HUES6 (cell line): ENCODE measurements around the gene STXBP4.

ENCODE experiments used
- H3K27ac ChIP-seq: 2 replicates; pipeline ENCODE4 v1.7.0; 2013; ENCODE audit warnings: low read depth, mild to moderate bottlenecking, low read length, inconsistent platforms
- H3K27me3 ChIP-seq: 2 replicates; pipeline ENCODE4 v1.6.1; 2013; ENCODE audit warnings: low read length; ENCODE audit not compliant: control insufficient read depth, insufficient read depth
- H3K36me3 ChIP-seq: 2 replicates; pipeline ENCODE4 v1.6.1; 2013; ENCODE audit warnings: low read length; ENCODE audit not compliant: control insufficient read depth, insufficient read depth
- H3K4me1 ChIP-seq: 2 replicates; pipeline ENCODE4 v1.6.1; 2013; ENCODE audit warnings: low read length; ENCODE audit not compliant: control insufficient read depth, insufficient read depth
- H3K4me3 ChIP-seq: 2 replicates; pipeline ENCODE4 v1.5.1; 2013; ENCODE audit warnings: low read depth, low read length
- H3K9ac ChIP-seq: one replicate; pipeline ENCODE4 v1.6.1; 2013; ENCODE audit warnings: mild to moderate bottlenecking, low read length
- H3K9me3 ChIP-seq: 2 replicates; pipeline ENCODE4 v1.6.1; 2013; ENCODE audit warnings: low read depth, low read length; ENCODE audit not compliant: control insufficient read depth, insufficient read depth

Gene STXBP4

DNA sequence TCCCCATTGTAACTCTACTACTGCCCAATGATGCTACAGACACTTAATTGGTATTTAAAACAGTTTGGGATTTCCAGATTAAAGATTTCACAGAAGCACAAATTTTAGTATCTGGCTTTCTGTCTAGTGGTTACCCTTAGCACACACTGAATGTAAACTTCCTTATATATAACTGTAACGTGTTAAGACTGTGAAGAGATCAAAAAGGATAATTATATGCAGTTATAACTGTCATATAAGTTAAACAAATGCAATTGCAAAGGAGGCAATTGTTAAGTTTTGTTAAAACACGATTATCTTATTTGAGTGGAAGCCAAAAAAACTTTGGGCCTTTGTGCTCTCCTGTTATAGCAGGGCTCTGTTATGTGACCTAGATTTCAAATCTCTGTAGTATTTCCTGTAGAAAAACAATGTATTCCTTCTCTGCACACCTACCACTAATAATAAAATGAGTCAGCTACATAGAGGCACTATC lies 147.9 kb downstream of the STXBP4 start:
- no peak overlapping the region for H3K27ac ChIP-seq
- H3K9me3 ChIP-seq: no peaks in the 10 kb centered on the region
- no peaks in the 10 kb centered on the region for H3K27me3 ChIP-seq
- H3K36me3 ChIP-seq: no peaks in the 10 kb centered on the region
- H3K4me1 ChIP-seq: no peaks in the 10 kb centered on the region
- no peak overlapping the region for H3K9ac ChIP-seq
- H3K4me3 ChIP-seq: no peak overlapping the region

GRCh38 chr17:55117164-55117563 lies 148.6 kb downstream of the STXBP4 start:
- no peak overlapping the region for H3K4me3 ChIP-seq
- H3K36me3 ChIP-seq: no peaks in the 10 kb centered on the region
- H3K27me3 ChIP-seq: no peaks in the 10 kb centered on the region
- H3K9me3 ChIP-seq: no peaks in the 10 kb centered on the region
- H3K4me1 ChIP-seq: no peaks in the 10 kb centered on the region
- H3K9ac ChIP-seq: no peak overlapping the region
- H3K27ac ChIP-seq: no peak overlapping the region

GRCh38 chr17:55120651-55121050 lies 152.1 kb downstream of the STXBP4 start:
- Histone ChIP-seq H3K9me3 (no peaks in the 10 kb centered on the region), H3K9ac (no peak overlapping the region), H3K27me3 (no peaks in the 10 kb centered on the region), H3K4me3 (no peak overlapping the region), H3K27ac (no peak overlapping the region), H3K36me3 (no peaks in the 10 kb centered on the region), H3K4me1 (no peaks in the 10 kb centered on the region)

DNA sequence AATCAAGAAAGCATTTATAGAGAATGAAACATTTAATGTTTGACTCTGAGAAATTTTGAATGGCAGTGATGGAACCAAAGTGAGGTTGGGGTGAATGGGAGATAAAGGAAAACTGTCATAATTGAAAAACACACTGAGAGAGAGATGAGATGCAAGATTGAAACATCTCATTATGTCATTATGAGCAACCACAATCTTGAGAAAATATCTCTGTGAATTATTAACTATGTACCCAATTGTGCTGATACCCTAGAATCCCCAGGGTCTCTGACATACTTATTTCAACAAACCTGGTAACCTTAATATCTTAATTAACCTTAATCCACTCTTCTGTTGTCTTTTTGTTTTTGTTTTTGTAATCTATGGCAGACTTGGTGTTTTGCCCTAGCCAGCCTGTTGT lies 152.7 kb downstream of the STXBP4 start:
- Histone ChIP-seq H3K4me3 (no peak overlapping the region), H3K36me3 (no peaks in the 10 kb centered on the region), H3K27me3 (no peaks in the 10 kb centered on the region), H3K9me3 (no peaks in the 10 kb centered on the region), H3K9ac (no peak overlapping the region), H3K27ac (no peak overlapping the region), H3K4me1 (no peaks in the 10 kb centered on the region)

DNA sequence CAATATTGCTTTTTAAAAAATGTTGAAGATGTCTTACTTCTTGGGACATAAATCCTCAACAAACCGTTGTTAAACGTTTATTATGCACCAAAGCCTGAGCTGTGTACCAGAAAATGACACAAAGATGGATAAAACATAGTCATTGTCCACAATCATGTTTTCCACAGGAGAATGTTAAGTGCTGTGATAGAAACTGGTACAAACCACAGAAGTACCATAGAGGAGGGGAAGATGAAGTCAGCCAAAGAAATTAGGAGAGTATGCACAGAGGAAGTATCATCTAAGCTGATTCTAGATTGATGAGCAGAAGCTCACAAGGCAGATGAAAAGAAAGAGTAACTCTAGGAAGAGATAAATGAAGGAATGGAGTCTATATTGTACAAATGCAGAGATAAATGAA lies 153.5 kb downstream of the STXBP4 start:
- Histone ChIP-seq H3K36me3 (no peaks in the 10 kb centered on the region), H3K4me1 (no peaks in the 10 kb centered on the region), H3K27me3 (no peaks in the 10 kb centered on the region), H3K4me3 (no peak overlapping the region), H3K9ac (no peak overlapping the region), H3K9me3 (no peaks in the 10 kb centered on the region), H3K27ac (no peak overlapping the region)

GRCh38 chr17:55124730-55125360 lies 156.3 kb downstream of the STXBP4 start:
- Histone ChIP-seq H3K27ac (no peak overlapping the region), H3K9ac (no peak overlapping the region), H3K36me3 (no peaks in the 10 kb centered on the region), H3K4me3 (no peak overlapping the region), H3K9me3 (no peaks in the 10 kb centered on the region), H3K4me1 (no peaks in the 10 kb centered on the region), H3K27me3 (no peaks in the 10 kb centered on the region)

DNA sequence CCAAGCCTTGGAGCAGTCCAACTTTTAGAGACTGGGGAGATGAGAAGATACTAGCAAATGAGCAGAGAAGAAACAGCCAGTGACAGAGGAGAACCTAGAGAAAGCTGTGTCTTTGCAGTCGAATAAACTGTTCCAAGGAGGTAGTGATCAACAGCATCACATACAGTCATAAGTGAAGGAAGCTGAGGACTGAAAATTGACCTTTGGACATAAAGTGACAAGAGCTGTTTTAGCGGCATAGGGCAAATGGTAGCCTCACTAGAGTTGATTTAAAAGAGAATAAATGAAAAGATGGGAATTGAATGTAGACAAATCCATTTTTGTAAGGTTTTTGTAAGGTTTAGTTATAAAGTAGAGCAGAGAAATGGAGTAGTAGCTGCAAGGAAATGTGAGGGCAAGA lies 165.0 kb downstream of the STXBP4 start:
- no peaks in the 10 kb centered on the region for H3K27me3 ChIP-seq
- H3K9ac ChIP-seq: no peak overlapping the region
- no peak overlapping the region for H3K27ac ChIP-seq
- no peaks in the 10 kb centered on the region for H3K36me3 ChIP-seq
- no peaks in the 10 kb centered on the region for H3K9me3 ChIP-seq
- no peak overlapping the region for H3K4me3 ChIP-seq
- H3K4me1 ChIP-seq: no peaks in the 10 kb centered on the region

- no peaks in the 10 kb centered on the region for H3K36me3 ChIP-seq
- H3K27ac ChIP-seq: no peak overlapping the region
- H3K9me3 ChIP-seq: no peaks in the 10 kb centered on the region
- H3K4me1 ChIP-seq: no peaks in the 10 kb centered on the region
- H3K9ac ChIP-seq: no peak overlapping the region
- no peak overlapping the region for H3K4me3 ChIP-seq
- H3K27me3 ChIP-seq: no peaks in the 10 kb centered on the region
Observed at GRCh38 chr17:55134486-55135157, 166.1 kb downstream of the STXBP4 start.

DNA sequence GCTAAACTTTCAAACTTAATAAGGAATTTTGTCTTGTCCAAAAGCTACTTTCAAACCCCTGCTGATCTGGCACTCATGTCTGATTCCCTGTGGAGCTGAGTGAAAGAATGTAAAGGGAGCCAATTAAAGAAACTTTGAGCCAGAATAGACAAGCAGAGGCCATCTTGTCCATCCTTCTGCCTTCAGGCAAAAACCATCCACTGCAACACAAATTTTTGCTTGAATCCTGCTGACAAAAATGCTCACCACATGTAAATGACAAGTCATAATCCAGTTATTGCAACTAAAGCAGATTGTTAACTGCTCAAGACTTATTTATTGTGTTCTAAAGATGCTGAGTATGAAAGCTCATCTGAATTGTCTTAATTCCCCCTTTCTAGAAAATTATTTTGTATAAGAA lies 172.2 kb downstream of the STXBP4 start:
- no peaks in the 10 kb centered on the region for H3K27me3 ChIP-seq
- no peaks in the 10 kb centered on the region for H3K36me3 ChIP-seq
- H3K4me3 ChIP-seq: no peak overlapping the region
- no peak overlapping the region for H3K27ac ChIP-seq
- no peaks in the 10 kb centered on the region for H3K9me3 ChIP-seq
- peaks cover 3% of the 10 kb centered on the region; the same call in 1 of the 2 replicates for H3K4me1 ChIP-seq
- no peak overlapping the region for H3K9ac ChIP-seq

DNA sequence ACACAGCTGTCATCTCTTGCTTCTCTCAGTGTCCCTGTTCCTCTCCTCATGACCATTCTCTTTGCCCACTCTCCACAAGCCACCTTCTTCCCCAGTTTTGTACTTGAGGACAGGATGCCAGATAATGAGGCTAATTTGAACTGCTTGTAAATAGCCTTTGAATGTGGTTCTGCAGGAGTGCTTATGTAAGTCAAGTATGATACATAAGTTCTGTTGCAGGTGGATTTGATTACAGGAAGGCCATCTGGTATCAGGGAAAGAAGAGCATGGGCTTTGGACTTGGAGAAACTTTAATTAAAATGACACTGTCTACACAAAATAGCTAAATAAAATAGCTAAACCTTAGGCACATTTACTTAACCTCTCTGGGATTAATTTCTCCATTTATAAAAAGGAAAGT lies 176.0 kb downstream of the STXBP4 start:
- Histone ChIP-seq H3K27ac (no peak overlapping the region), H3K9ac (no peak overlapping the region), H3K36me3 (no peaks in the 10 kb centered on the region), H3K4me3 (no peak overlapping the region), H3K9me3 (no peaks in the 10 kb centered on the region), H3K4me1 (peaks cover 3% of the 10 kb centered on the region; the same call in 1 of the 2 replicates), H3K27me3 (no peaks in the 10 kb centered on the region)

GRCh38 chr17:55149485-55149884 lies 180.9 kb downstream of the STXBP4 start:
- H3K9me3 ChIP-seq: no peaks in the 10 kb centered on the region
- no peak overlapping the region for H3K4me3 ChIP-seq
- H3K27ac ChIP-seq: no peak overlapping the region
- no peaks in the 10 kb centered on the region for H3K36me3 ChIP-seq
- H3K9ac ChIP-seq: no peak overlapping the region
- H3K27me3 ChIP-seq: no peaks in the 10 kb centered on the region
- H3K4me1 ChIP-seq: no peaks in the 10 kb centered on the region
